ENCODE measurements around the gene DNASE2B.

DNA sequence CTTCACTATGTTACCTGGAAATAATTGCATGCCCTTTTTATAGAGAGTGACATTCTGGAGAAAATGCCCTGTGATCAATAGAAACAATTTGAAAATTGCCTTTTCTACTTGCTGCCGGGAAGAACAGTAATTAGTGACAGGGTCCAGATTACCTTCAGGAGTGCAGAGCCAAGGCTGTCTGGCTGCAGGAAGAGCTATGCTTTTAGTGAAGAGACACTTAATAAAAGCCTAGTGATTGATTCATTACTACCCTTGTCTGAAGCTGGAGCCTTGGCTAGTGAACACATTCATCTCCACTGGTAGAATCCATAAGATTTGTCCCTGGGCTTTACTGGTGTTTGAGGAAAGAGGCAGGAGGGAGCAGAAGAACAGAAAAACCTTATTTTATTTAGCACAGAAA lies 12.9 kb upstream of the DNASE2B start:
- TF ChIP-seq, protein P1, sequence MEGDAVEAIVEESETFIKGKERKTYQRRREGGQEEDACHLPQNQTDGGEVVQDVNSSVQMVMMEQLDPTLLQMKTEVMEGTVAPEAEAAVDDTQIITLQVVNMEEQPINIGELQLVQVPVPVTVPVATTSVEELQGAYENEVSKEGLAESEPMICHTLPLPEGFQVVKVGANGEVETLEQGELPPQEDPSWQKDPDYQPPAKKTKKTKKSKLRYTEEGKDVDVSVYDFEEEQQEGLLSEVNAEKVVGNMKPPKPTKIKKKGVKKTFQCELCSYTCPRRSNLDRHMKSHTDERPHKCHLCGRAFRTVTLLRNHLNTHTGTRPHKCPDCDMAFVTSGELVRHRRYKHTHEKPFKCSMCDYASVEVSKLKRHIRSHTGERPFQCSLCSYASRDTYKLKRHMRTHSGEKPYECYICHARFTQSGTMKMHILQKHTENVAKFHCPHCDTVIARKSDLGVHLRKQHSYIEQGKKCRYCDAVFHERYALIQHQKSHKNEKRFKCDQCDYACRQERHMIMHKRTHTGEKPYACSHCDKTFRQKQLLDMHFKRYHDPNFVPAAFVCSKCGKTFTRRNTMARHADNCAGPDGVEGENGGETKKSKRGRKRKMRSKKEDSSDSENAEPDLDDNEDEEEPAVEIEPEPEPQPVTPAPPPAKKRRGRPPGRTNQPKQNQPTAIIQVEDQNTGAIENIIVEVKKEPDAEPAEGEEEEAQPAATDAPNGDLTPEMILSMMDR (conservative IDR thresholded peaks at IDR 0.05; ENCODE audit: low read depth, low read length) = no peak
- TF ChIP-seq EZH2 (IDR thresholded peaks at IDR 0.05; ENCODE audit: low read length, unreplicated experiment) (no peak), EZH2phosphoT487 (IDR thresholded peaks at IDR 0.05; ENCODE audit: borderline replicate concordance, low read length) (no peak)
